Hepatocyte (in vitro differentiated cells): ENCODE measurements around the gene C1orf74.

Experiments used
- CTCF ChIP-seq: fragments of 200-600 bp; sonication (generic); IDR thresholded peaks from 2 replicates; pipeline ENCODE4 v1.5.1; 2016; ENCODE audit warnings: antibody characterized with exemption, mild to moderate bottlenecking; ENCODE audit not compliant: poor library complexity
- EZH2 ChIP-seq: fragments of 200-600 bp; sonication (generic); IDR thresholded peaks from 2 replicates; pipeline ENCODE4 v1.6.1; 2016; ENCODE audit warnings: antibody characterized with exemption, mild to moderate bottlenecking, borderline replicate concordance

GRCh38 chr1:209733409-209734192 lies 50.8 kb downstream of the C1orf74 start:
- TF ChIP-seq EZH2 (no peak), CTCF (no peak)
